22Rv1 (cell line): Measurements from ENCODE around the gene TYRP1.

Experiments used
- ZFX ChIP-seq: fragments of 450-650 bp; IDR thresholded peaks from 2 replicates; pipeline ENCODE4 v1.6.1; 2017; ENCODE audit warnings: antibody characterized with exemption, borderline replicate concordance
- TF ChIP-seq, protein P1 (sequence below): fragments of 450-650 bp; IDR thresholded peaks from 2 replicates; pipeline ENCODE4 v1.5.1; 2017; ENCODE audit warnings: mild to moderate bottlenecking

DNA sequence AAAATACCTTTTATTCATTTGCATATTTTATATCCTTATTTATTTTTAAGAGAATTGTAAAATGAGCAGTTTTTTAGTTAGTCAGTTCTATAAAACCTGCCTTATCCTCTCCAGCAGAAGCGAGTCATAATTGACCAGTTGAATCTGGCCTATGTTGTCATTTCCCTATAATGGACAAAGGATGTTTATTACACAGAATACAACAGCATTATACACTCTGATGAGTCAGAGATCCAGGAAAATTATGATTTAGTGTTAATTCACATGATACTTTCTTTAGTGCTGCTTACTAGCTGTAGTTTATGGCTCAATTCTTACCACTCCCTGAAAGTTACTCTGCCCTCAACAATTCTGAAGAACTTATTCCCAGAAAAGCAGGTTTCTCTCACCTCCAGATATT lies 54.8 kb downstream of the TYRP1 start:
- TF ChIP-seq, protein P1, sequence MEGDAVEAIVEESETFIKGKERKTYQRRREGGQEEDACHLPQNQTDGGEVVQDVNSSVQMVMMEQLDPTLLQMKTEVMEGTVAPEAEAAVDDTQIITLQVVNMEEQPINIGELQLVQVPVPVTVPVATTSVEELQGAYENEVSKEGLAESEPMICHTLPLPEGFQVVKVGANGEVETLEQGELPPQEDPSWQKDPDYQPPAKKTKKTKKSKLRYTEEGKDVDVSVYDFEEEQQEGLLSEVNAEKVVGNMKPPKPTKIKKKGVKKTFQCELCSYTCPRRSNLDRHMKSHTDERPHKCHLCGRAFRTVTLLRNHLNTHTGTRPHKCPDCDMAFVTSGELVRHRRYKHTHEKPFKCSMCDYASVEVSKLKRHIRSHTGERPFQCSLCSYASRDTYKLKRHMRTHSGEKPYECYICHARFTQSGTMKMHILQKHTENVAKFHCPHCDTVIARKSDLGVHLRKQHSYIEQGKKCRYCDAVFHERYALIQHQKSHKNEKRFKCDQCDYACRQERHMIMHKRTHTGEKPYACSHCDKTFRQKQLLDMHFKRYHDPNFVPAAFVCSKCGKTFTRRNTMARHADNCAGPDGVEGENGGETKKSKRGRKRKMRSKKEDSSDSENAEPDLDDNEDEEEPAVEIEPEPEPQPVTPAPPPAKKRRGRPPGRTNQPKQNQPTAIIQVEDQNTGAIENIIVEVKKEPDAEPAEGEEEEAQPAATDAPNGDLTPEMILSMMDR = no peak
- no peak for TF ChIP-seq ZFX
